Peyer's patch (tissue), 4 donors: ENCODE data around the gene RBM4. TPM values are rescaled to one million over a fixed set of nuclear protein-coding genes. Genes with fewer than 3 reads are reported as not detected.
"Not testable (repeated sequence)": the region's sequence is repeated elsewhere in the genome, so short reads cannot be mapped to it uniquely, and the experiment has no call there.

Source experiments
- DNase-seq, 3 donors: peaks; one replicate each; pipeline ENCODE4 v3.0.0-alpha.2; 2017 to 2019
- H3K27ac ChIP-seq, 4 donors: fragments of 200-600 bp; sonication (generic); one replicate each; pipeline ENCODE4 v1.5.1; 2016 to 2019
- H3K27me3 ChIP-seq, 2 donors: fragments of 200-600 bp; sonication (generic); one replicate each; pipeline ENCODE4 v1.5.1; 2019
- H3K36me3 ChIP-seq, 3 donors: fragments of 200-600 bp; sonication (generic); one replicate each; pipeline ENCODE4 v1.5.1; 2016 to 2019
- H3K4me1 ChIP-seq, 4 donors: fragments of 200-600 bp; sonication (generic); one replicate each; pipeline ENCODE4 v1.5.1; 2016 to 2019
- H3K4me3 ChIP-seq, 4 donors: fragments of 200-600 bp; sonication (generic); 1 replicate in 3 of 4; 2 replicates in 1 of 4; pipeline ENCODE4 v1.5.1; 2016 to 2019; ENCODE audit warnings: mild to moderate bottlenecking in 1 of 4
- H3K9me3 ChIP-seq, 4 donors: fragments of 200-600 bp; sonication (generic); one replicate each; pipeline ENCODE4 v1.5.1; 2016 to 2019; ENCODE audit warnings: mild to moderate bottlenecking in 1 of 4
- CTCF ChIP-seq, 6 experiments: fragments of 450-650 bp in 4 of 6; fragments of 200-600 bp in 2 of 6; sonication (generic) in 1 of 6; IDR thresholded peaks; one replicate each; pipeline ENCODE4 v1.5.1; 2017 to 2019; ENCODE audit warnings: antibody characterized with exemption in 6 of 6, mild to moderate bottlenecking in 3 of 6, moderate library complexity in 1 of 6
- POLR2A ChIP-seq, 2 donors: fragments of 450-650 bp; IDR thresholded peaks; one replicate each; pipeline ENCODE4 v1.5.1; 2017; ENCODE audit warnings: antibody characterized with exemption in 2 of 2, mild to moderate bottlenecking in 2 of 2, moderate library complexity in 2 of 2
- total RNA-seq, 4 donors: library from RNA; depleted of rRNA; stranded (reverse); fragments of >200 nt; gene quantifications; one replicate each; pipeline ENCODE4 v1.1.0, GENCODE V29; 2016

The RBM4 gene
- total RNA-seq, 4 donors from 2014 or later = 64.6 to 90.8 (median 75.3) TPM

- Histone ChIP-seq H3K36me3 (peaks cover 0 to 29% (median 0%) of the 10 kb centered on the region in 3 donors), H3K27ac (no peak overlapping the region), H3K4me1 (peaks cover 0 to 30% (median 15%) of the 10 kb centered on the region in 4 donors), H3K27me3 (no peaks in the 10 kb centered on the region), H3K4me3 (no peak overlapping the region), H3K9me3 (no peaks in the 10 kb centered on the region)
- no peak for DNase-seq
- TF ChIP-seq CTCF (IDR thresholded peaks at IDR 0.05) (no peak), POLR2A (IDR thresholded peaks at IDR 0.05) (no peak)
These were observed 2.1 kb upstream of the RBM4 start for GRCh38 chr11:66636411-66636810.

GRCh38 chr11:66637557-66638176 is 836 bp upstream of the RBM4 start:
- H3K36me3 ChIP-seq = peaks cover 0 to 32% (median 0%) of the 10 kb centered on the region in 3 donors
- DNase-seq = no peak
- H3K27me3 ChIP-seq = no peaks in the 10 kb centered on the region
- peaks cover 0 to 42% (median 21%) of the 10 kb centered on the region in 4 donors for H3K4me1 ChIP-seq
- TF ChIP-seq POLR2A (IDR thresholded peaks at IDR 0.05) (no peak), CTCF (IDR thresholded peaks at IDR 0.05) (no peak)
- H3K27ac ChIP-seq = peak overlapping the region; percentile 71 to 89 (median 80)
- H3K9me3 ChIP-seq = no peaks in the 10 kb centered on the region
- H3K4me3 ChIP-seq = peak overlapping the region; percentile 38 to 78 (median 67)

- Histone ChIP-seq H3K27me3 (no peaks in the 10 kb centered on the region), H3K27ac (peak overlapping the region; percentile 86 to 90 (median 88)), H3K36me3 (peaks cover 0 to 41% (median 0%) of the 10 kb centered on the region in 3 donors), H3K4me3 (peak overlapping the region; percentile 63 to 85 (median 74)), H3K4me1 (peaks cover 0 to 58% (median 21%) of the 10 kb centered on the region in 4 donors), H3K9me3 (no peaks in the 10 kb centered on the region)
- no peak for TF ChIP-seq POLR2A (IDR thresholded peaks at IDR 0.05)
- TF ChIP-seq CTCF (IDR thresholded peaks at IDR 0.05) = peak in 3 of 6 experiments; percentile 4 to 13 (median 5)
- peak in 1 of 3 donors; percentile 38 for DNase-seq
These were observed 737 bp downstream of the RBM4 start for GRCh38 chr11:66639066-66639813.

GRCh38 chr11:66639814-66640340 is 1.4 kb downstream of the RBM4 start:
- H3K9me3 ChIP-seq, DNase-seq, H3K27me3 ChIP-seq: not testable (repeated sequence)
- Histone ChIP-seq H3K27ac (peak overlapping the region in 1 of 4 donors; percentile 89), H3K4me3 (peak overlapping the region in 3 of 4 donors; percentile 63 to 78 (median 71)), H3K36me3 (peaks cover 0 to 45% (median 0%) of the 10 kb centered on the region in 3 donors), H3K4me1 (peaks cover 0 to 64% (median 21%) of the 10 kb centered on the region in 4 donors)

- no peak for DNase-seq
- no peak overlapping the region for H3K27ac ChIP-seq
- no peaks in the 10 kb centered on the region for H3K27me3 ChIP-seq
- TF ChIP-seq CTCF (IDR thresholded peaks at IDR 0.05) (no peak), POLR2A (IDR thresholded peaks at IDR 0.05) (no peak)
- peak overlapping the region in 3 of 4 donors; percentile 0 to 63 (median 4) for H3K4me3 ChIP-seq
- no peaks in the 10 kb centered on the region for H3K9me3 ChIP-seq
- H3K36me3 ChIP-seq = peaks cover 0 to 59% (median 0%) of the 10 kb centered on the region in 3 donors
- H3K4me1 ChIP-seq = peaks cover 0 to 75% (median 25%) of the 10 kb centered on the region in 4 donors
These were observed 3.3 kb downstream of the RBM4 start for GRCh38 chr11:66641834-66642233.
